IPS-NIHi11 (cell line): ENCODE data around the gene CAPZA1.
"Not testable (repeated sequence)": the region's sequence is repeated elsewhere in the genome, so short reads cannot be mapped to it uniquely, and the experiment has no call there.

Experiments
- DNase-seq: peaks from one replicate; pipeline ENCODE4 v3.0.0; 2012; ENCODE audit warnings: mixed read lengths, low spot score

The CAPZA1 gene

GRCh38 chr1:112628516-112628915 is 8.9 kb downstream of the CAPZA1 start:
- DNase-seq, result no peak

- DNase-seq, result no peak
These were observed 9.6 kb downstream of the CAPZA1 start for GRCh38 chr1:112629256-112629655.

- no peak for DNase-seq
These were observed 14.0 kb downstream of the CAPZA1 start for GRCh38 chr1:112633628-112634027.

DNA sequence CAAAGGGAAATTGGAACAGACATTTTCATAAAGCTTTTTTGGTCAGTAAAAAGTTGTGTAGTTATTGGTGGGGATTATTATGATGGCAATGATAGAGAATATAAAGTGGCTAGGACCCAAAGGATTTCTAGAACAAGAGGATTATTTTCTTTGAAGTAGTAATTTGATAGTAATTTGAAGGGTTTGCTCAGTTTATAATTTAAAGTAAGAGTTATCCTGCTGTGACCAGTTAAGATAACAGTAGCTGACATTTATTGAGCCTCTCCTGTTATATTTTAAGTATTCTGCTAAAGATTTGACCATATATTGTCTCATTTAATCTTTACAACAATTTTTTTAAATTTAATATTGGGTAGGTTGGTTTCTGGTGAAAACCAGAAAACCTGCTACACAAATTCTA is 14.7 kb downstream of the CAPZA1 start:
- DNase-seq, result no peak

GRCh38 chr1:112636056-112636455 is 16.4 kb downstream of the CAPZA1 start:
- no peak for DNase-seq

- no peak for DNase-seq
These were observed 17.1 kb downstream of the CAPZA1 start for GRCh38 chr1:112636597-112637253.

- no peak for DNase-seq
These were observed 17.9 kb downstream of the CAPZA1 start for GRCh38 chr1:112637254-112638109.

DNA sequence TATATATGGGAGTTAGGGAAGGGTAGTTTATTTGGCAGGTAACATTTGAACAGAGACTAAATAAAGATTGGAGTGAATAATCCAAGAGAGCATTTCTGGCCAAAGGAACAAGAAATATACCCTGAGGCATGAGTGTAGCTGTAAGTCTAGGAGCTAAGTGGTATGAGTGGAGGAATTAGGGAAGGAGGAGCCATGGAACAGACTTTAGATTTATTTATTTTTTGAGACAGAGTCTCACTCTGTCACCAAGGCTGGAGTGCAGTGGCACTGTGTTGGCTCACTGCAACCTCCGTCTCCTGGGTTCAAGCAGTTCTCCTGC is 18.4 kb downstream of the CAPZA1 start:
- no peak for DNase-seq

DNA sequence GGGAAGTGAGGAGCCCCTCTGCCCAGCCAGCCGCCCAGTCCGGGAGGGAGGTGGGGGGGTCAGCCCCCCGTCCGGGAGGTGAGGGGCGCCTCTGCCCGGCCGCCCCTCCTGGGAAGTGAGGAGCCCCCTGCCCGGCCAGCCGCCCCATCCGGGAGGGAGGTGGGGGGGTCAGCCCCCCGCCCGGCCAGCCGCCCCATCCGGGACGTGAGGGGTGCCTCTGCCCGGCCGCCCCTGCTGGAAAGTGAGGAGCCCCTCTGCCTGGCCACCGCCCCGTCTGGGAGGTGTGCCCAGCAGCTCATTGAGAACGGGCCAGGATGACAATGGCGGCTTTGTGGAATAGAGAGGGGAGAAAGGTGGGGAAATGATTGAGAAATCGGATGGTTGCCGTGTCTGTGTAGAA is 20.8 kb downstream of the CAPZA1 start:
- not testable (repeated sequence) for DNase-seq

- DNase-seq, result no peak
These were observed 23.4 kb downstream of the CAPZA1 start for GRCh38 chr1:112643080-112643479.

- DNase-seq, result no peak
These were observed 26.6 kb downstream of the CAPZA1 start for GRCh38 chr1:112646225-112646624.

DNA sequence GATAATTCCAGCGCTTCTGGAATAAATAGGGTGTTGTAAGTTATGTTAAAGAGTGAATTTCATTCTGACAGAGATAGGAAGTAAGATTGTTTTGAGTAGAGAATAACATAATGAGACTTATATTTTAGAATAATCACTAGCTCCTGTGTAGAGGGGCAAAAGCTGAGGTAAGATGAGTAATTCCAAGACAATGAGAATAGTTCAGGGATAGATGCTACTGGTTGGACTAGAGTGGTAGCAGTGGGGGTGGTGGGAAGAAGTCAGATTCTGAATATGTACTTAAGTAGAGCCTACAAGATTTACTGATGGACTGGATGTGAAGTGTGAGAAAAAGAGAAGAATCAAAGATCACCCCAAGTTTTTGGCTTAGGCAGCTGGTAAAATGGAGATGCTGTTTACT is 31.6 kb downstream of the CAPZA1 start:
- DNase-seq, result no peak

GRCh38 chr1:112665857-112666256 is 46.2 kb downstream of the CAPZA1 start:
- no peak for DNase-seq

DNA sequence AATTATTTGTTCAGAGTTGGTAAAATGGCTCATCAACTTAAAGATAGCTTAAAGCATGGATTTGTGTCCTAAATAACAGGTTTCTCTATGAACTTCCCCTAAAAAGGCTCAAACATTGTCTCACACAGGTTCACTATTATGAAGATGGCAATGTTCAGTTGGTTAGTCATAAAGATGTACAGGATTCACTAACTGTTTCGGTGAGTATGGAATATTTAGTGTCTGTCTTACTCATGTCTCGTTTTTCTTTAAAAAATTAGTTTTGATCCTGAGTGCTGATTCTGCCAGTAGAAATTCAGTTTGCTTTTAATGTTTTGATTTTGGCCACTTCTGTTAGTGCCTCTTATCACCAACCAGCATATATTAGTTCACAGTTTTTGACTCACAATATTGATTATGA is 47.3 kb downstream of the CAPZA1 start:
- DNase-seq, result no peak

DNA sequence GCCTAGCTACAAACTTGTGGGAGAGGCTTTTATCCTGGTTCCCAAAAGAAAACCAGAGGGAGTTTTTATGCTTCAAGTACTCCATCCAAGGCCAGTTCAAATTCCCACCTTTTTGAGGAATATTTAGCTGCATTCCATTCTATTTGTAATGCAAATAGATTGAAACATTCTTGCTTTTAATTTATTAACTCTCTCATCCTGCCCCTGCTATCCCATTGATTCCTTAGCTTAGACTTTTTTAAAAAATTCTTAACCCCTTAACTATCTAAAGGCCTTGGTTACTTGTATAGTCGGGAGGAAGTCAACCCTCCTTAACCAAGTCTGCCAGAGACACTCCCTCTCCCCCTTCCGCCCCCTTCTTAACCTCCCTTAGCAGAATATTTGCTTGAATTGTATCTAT is 52.4 kb downstream of the CAPZA1 start:
- no peak for DNase-seq

DNA sequence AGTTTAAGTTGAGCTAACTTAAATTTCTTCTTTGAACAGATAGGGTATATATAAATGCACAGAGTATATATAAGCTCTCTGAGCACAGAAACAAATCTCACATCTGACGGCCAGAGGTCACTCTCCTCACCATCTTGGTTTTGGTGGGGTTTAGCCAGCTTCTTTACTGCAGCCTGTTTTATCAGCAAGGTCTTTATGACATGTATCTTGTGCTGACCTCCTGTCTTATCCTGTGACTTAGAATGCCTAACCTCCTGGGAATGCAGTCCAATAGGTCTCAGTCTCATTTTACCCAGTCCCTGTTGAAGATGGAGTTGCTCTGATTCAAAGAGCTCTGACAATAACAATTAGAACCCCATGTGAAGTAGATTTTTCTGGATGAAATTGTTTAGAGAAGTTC is 53.2 kb downstream of the CAPZA1 start:
- no peak for DNase-seq

- no peak for DNase-seq
These were observed 54.2 kb downstream of the CAPZA1 start for GRCh38 chr1:112673592-112674439.

- peak; percentile 77 for DNase-seq
These were observed 54.9 kb downstream of the CAPZA1 start, which contains the start of gene MOV10 for GRCh38 chr1:112674440-112674985. TSS of gene MOV10 (plus strand) at chr1:112674659. CDS start at chr1:112674913, 254 bp downstream.

DNA sequence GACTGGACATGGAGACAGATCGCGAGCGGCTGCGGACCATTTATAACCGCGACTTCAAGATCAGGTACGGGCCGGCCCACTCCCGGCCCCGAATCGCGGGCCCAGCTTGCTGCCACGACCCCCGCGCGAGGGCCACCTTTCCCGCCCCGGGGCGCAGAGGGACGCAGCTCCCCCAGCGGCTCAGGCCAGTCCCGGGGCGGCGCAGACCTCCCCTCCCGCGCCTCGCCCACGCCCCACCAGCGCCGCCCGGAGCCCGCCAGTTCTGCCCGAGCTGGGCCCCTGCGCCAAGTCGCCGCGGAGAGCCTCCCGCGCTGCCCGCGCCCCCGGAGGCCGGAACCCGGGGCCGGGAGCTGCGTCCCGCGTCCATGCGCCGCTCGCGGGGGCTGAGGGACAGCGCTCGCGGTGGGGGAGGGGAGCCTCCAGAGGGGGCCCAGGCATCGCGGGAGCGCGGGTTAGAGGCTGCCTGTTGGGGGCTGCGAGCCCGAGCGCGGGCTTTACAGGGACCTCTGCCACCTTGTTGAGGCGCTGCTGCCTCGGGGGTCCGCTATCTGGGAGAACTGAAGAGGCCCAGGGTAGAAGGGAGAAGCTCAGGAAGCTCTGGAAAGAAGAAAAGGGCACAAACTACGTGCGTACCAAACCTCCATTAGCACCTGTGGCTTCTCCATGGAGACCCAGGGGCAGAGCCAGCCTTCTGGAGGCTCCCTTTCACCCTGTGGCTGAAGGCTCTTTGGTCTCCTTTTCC is 55.5 kb downstream of the CAPZA1 start:
- peak; percentile 78 for DNase-seq

- no peak for DNase-seq
These were observed 56.2 kb downstream of the CAPZA1 start for GRCh38 chr1:112675728-112676381.

DNA sequence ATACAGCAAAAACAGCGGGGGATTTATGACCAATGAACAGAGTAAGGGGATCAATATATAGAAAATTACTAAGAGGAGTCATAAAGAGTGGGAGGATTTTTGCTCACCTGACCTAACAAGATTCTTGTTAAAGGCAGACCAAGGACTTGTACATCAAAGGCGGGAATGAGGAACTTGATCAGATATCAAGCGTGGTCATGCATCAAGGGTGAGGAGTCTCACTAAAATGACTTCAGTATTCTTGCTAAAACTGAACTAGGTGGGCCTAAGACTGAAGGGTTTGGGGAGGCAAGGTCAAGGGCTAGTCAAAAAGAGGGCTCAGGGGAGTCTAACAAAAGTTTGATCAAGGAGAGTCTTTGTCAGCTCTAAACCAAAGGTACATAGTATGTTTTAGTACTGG is 56.9 kb downstream of the CAPZA1 start:
- DNase-seq, result no peak
